Liver (tissue), 3 donors: Measurements from ENCODE around the gene GRN.

ENCODE experiments used
- EGR1 ChIP-seq, 2 donors: IDR thresholded peaks; 2 replicates each; pipeline ENCODE4 v1.6.1; 2016 to 2018; ENCODE audit warnings: antibody characterized with exemption in 2 of 2, low read depth in 2 of 2
- FOXA1 ChIP-seq: IDR thresholded peaks from 2 replicates; pipeline ENCODE4 v1.6.1; 2016; ENCODE audit warnings: antibody characterized with exemption
- GABPA ChIP-seq, 2 donors: IDR thresholded peaks in 1 of 2; conservative IDR thresholded peaks in 1 of 2; 2 replicates each; pipeline ENCODE4 v1.6.1; 2016; ENCODE audit warnings: antibody characterized with exemption in 2 of 2, mild to moderate bottlenecking in 1 of 2, moderate library complexity in 1 of 2
- JUND ChIP-seq, 2 donors: IDR thresholded peaks; 2 replicates each; pipeline ENCODE4 v1.6.1; 2016; ENCODE audit warnings: antibody characterized with exemption in 2 of 2
- RAD21 ChIP-seq, 2 donors: IDR thresholded peaks; 2 replicates each; pipeline ENCODE4 v1.6.1; 2016; ENCODE audit warnings: antibody characterized with exemption in 2 of 2, mild to moderate bottlenecking in 2 of 2
- REST ChIP-seq: IDR thresholded peaks from 2 replicates; pipeline ENCODE4 v1.6.1; 2016; ENCODE audit warnings: antibody characterized with exemption, mild to moderate bottlenecking
- RXRA ChIP-seq, 2 donors: IDR thresholded peaks; 2 replicates each; pipeline ENCODE4 v1.6.1; 2017 to 2018; ENCODE audit warnings: antibody characterized with exemption in 2 of 2, mild to moderate bottlenecking in 1 of 2
- SP1 ChIP-seq: IDR thresholded peaks from 2 replicates; pipeline ENCODE4 v1.6.1; 2018; ENCODE audit warnings: antibody characterized with exemption, mild to moderate bottlenecking
- TAF1 ChIP-seq: conservative IDR thresholded peaks from 2 replicates; pipeline ENCODE4 v1.6.1; 2016; ENCODE audit warnings: antibody characterized with exemption, mild to moderate bottlenecking
- YY1 ChIP-seq: IDR thresholded peaks from 2 replicates; pipeline ENCODE4 v1.6.1; 2016; ENCODE audit warnings: antibody characterized with exemption, mild to moderate bottlenecking
- ZBTB33 ChIP-seq: IDR thresholded peaks from 2 replicates; pipeline ENCODE4 v1.6.1; 2016; ENCODE audit warnings: antibody characterized with exemption
- TF ChIP-seq, protein P1 (sequence below): fragments of 150-350 bp; IDR thresholded peaks from 2 replicates; pipeline ENCODE4 v1.5.1; 2017; ENCODE audit warnings: improper control_type of control experiment, low read depth, low read length; ENCODE audit not compliant: missing input control
- TF ChIP-seq, protein P2 (sequence below): IDR thresholded peaks from 2 replicates; pipeline ENCODE4 v1.6.1; 2016; ENCODE audit warnings: antibody characterized with exemption
- TF ChIP-seq, protein P3 (sequence below): IDR thresholded peaks from 2 replicates; pipeline ENCODE4 v1.6.1; 2016; ENCODE audit warnings: antibody characterized with exemption
- donor health status: healthy.
- donor health status: healthy.

GRCh38 chr17:44362949-44363612 lies 18.0 kb downstream of the GRN start:
- TF ChIP-seq, protein P1, sequence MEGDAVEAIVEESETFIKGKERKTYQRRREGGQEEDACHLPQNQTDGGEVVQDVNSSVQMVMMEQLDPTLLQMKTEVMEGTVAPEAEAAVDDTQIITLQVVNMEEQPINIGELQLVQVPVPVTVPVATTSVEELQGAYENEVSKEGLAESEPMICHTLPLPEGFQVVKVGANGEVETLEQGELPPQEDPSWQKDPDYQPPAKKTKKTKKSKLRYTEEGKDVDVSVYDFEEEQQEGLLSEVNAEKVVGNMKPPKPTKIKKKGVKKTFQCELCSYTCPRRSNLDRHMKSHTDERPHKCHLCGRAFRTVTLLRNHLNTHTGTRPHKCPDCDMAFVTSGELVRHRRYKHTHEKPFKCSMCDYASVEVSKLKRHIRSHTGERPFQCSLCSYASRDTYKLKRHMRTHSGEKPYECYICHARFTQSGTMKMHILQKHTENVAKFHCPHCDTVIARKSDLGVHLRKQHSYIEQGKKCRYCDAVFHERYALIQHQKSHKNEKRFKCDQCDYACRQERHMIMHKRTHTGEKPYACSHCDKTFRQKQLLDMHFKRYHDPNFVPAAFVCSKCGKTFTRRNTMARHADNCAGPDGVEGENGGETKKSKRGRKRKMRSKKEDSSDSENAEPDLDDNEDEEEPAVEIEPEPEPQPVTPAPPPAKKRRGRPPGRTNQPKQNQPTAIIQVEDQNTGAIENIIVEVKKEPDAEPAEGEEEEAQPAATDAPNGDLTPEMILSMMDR, result no peak
- no peak for TF ChIP-seq ZBTB33
- TF ChIP-seq FOXA1, result no peak
- TF ChIP-seq YY1, result no peak
- TF ChIP-seq TAF1, result no peak
- no peak for TF ChIP-seq RAD21 (IDR thresholded peaks at IDR 0.05)
- no peak for TF ChIP-seq SP1
- TF ChIP-seq, protein P2, sequence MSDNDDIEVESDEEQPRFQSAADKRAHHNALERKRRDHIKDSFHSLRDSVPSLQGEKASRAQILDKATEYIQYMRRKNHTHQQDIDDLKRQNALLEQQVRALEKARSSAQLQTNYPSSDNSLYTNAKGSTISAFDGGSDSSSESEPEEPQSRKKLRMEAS, result no peak
- no peak for TF ChIP-seq EGR1 (IDR thresholded peaks at IDR 0.05; ENCODE audit: low read depth in 2 of 2)
- TF ChIP-seq JUND (IDR thresholded peaks at IDR 0.05), result no peak
- no peak for TF ChIP-seq REST
- TF ChIP-seq, protein P3, sequence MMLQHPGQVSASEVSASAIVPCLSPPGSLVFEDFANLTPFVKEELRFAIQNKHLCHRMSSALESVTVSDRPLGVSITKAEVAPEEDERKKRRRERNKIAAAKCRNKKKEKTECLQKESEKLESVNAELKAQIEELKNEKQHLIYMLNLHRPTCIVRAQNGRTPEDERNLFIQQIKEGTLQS, result no peak
- TF ChIP-seq RXRA (IDR thresholded peaks at IDR 0.05), result no peak
- no peak for TF ChIP-seq GABPA (IDR thresholded peaks at IDR 0.05 in 1 of 2, conservative IDR thresholded peaks at IDR 0.05 in 1 of 2)
